CMK (cell line): ENCODE data around the gene FAM234B.
A peak's percentile ranks its signal among the peaks of the same experiment; 100 is the strongest.
"Not testable (repeated sequence)": the region's sequence is repeated elsewhere in the genome, so short reads cannot be mapped to it uniquely, and the experiment has no call there.

Experiments
- DNase-seq: peaks from one replicate; pipeline ENCODE4 v3.0.0-alpha.2; 2010; ENCODE audit warnings: low read depth

The FAM234B gene

DNA sequence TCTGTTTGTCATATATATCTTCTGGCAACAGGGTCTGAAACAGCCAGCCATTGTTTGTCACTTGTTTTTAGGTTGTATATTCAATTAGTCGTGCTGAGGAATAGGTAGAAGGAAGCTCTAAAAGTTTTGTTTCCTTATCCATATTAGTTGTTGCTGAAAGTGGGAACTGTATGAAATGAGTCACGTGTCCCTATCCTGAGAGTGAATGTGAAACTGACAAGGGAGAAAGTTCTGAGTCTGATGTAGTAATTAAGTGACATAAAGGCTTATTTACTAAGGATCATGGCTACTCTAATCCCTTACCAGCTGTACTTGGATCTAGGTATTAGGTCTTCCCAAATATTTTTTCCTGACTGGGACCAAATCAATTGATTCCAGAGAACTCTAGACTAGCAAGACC lies 16.4 kb downstream of the FAM234B start:
- DNase-seq = no peak

DNA sequence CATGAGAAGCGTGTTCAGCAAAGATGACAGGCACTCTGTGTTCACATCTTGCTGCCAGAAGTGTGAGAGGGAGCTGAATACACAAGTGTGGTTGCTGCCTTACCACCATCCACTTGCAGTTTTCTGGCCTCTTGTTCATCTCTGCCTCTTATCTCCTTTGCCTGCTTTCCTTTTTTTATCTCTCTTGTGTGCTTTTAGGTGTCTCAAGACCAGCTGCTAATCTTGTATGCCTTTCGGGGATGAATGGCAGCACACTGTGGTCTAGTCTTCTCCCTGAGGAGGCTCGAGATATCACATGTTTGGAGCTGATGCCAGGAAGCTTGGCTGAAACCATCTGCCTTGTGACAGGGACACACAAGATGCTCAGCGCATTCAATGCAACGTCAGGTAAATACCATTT lies 17.2 kb downstream of the FAM234B start:
- DNase-seq = peak; percentile 73

DNA sequence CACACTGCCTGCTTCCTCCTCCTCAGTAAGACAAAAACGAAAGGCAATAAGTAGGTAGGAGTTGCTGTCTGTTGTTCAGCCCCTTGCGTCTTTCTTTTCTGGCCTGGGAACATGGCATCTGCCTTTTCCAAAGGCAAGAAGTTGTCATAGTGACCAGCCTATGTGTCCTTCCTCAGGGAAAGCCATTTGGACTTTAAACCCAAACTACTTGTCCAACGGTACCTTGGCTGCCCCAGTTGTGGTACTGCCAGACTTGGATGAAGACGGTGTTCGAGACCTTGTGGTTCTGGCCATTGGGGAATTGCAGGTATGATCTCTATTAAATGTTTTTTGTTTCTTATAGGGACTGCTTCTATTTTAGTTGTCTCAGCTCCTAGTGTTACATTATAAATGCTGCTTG lies 18.5 kb downstream of the FAM234B start:
- no peak for DNase-seq

DNA sequence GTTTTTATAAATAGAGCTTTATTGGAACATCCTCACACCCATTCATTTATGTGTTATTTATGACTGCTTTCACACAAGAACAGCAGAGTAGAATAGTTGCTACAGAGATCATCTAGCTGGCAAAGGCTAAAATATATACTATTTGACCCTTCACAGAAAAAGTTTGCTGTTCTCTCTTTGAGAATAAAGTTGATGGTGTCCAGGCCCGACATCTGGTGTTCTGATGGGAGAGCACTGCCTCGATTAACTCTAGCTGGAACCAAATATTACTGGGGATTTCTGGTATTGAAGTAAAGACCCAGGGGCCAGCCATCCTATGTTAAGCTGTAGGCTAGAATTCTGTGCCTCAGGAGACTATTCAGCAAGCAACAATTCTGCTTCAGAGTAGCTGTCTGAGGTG lies 21.8 kb downstream of the FAM234B start:
- DNase-seq = no peak

DNA sequence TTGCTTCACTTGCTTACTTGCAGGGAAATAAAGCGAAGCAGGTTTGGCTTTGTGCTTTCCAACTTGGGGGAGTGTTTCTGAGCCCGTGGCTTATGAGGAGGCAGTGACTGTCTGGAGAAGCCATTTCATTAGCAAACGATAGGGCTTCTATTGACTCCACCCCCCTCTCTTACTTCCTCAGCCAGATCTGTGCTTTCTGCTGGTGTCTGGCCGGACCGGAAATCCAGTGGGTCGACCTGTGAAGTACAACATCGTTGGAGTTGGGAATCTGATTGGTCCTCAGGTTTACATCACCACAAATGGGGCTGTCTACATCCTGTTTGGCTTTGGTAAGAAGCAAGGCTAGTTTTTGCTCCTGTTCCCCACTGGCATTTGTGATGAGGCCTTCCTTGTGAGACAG lies 22.3 kb downstream of the FAM234B start:
- DNase-seq = no peak

DNA sequence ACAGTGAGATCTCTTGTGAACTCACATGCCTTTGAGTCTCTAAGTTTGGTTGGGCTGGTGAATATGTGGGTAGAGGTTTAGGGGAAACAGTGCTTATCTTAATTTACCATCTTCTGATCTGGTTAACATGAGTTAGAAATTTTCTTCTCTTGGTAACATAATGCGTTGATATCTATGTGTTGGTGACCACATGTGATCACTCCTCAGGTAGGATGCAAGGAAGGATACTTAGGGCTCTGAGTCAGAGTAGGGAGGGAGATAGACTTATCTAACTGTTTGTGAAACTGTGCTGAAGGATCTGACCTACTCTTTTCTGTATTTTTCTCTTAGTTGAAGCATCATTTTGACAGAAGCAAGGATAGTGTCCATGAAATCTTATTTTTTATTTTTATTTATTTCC lies 23.1 kb downstream of the FAM234B start:
- no peak for DNase-seq

DNA sequence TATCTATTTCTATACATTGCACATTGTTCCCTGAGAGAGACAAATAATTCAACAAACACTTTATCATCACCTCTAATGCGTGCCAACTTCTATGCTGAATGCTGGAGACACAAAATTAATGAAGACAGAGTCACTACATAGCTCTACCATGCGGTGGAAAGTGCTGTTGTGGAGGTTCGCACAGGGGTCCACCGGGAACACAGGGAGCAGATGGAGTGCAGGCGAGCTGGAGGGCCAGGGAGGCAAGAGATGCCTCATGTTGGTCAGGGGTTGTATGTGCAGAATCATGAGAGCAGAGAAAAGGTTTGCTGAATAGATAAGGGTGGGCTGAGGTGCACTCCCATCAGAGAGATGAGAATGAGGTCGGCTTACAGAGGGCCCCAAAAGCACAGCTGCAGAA lies 25.2 kb downstream of the FAM234B start:
- DNase-seq = no peak

DNA sequence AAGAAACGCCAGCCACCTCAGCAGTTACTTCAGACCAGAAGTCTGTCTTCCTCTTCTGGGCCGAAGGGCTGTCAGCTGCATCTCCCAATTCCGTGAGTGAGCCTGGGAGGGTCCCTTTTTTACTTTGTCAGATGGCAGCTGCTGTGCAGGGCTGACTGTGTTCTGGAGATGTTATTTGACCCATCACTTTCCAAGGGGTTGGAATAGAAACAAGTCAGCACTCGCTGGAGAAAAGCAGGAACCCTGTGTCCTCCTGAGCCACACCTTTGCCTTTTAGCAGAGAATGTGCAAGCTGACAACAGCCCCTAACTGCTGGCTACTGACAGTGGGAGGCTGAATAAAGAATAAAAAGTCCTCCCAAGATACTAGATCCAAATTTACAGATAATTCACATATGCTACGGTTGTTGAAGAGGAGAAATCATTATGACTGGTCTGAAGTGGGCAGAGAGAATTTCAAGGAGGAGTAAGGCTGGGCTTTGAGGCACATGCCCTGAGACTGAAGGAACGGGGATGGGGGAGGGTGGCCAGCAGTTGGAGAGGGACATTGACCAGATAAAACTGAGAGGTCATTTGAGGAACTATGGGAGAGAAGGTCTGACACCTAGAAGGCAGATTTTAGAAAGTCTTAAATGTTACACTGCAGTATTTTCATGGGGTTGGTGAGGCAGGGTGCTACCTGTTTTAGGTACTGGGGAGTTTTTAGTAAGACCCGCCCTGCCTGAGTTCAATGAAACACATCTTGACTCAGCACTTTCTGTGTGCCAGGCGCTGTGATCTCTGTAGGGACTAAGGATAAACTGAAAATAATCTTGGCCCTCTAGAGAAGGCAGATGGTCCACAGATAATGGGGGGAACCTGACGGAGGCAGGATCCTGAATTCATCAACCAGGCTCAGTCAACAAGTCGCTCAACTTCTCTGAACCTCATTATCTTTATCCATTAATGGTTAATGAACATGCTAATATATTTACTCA lies 27.4 kb downstream of the FAM234B start:
- DNase-seq = no peak

DNA sequence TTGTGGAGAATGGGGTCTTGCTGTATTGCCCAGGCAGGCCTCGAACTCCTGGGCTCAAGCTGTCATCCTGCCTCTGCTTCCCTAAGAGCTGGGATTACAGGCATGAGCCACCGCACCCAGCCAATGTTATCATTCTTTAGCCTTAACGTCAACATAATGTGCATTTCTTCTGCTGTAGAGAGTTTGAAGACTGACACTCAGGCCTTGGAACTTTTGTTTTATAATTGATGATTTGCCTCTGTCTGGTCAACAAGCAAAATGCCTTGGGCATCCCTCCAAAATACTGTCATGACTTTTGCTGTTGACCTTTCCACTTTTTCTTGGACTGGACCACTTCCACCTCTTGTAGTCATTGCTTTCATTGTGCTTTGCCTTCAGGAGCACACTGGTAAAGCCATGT lies 29.0 kb downstream of the FAM234B start:
- no peak for DNase-seq

DNA sequence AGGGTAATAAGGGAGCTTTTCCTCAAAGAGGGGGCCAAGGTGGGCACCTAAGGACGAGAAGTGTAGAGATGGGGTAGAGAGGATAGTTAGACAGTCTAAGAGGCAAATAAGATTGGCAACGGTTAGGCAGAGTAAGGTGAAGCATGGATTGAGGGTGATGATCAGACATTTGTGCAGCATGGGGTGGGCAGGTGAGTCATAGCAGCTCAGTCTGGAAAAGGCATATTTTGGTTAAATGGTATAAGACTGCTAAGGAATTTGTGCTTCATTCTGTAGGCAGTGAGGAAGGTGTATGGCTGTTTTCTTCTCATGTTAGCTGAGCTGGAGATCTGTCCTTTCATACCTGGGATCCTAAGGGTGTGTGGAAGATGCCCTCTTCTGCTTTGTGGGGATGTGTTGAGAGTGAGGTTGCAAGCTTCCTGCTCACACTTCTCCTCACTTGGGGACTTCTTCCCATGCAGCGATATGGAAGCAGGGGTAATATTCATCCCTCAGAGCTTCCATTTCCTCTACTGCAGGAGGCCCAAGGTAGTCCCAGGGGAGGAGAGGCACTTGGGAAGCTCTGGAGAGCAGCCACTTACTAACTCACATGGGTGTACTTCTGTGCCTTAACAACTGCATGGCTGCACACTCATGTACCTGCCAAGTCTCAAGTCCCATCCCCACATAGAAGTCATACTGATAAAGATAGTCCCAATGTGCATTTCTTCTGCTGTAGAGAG lies 30.4 kb downstream of the FAM234B start:
- DNase-seq = no peak

DNA sequence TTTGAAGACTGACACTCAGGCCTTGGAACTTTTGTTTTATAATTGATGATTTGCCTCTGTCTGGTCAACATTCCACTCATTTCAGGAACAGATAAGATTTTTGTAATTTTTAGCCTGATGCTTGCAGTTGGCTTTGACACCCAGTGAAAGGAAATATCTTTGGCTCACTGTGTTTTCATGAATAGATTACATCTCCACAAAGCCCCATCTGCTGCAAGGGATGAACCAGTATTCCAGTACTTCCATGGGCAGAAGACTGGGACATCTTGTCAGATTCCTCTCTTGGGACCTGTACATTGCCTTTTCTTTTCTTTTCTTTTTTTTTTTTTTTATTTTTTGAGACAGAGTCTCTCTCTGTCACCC lies 30.9 kb downstream of the FAM234B start:
- DNase-seq = no peak

DNA sequence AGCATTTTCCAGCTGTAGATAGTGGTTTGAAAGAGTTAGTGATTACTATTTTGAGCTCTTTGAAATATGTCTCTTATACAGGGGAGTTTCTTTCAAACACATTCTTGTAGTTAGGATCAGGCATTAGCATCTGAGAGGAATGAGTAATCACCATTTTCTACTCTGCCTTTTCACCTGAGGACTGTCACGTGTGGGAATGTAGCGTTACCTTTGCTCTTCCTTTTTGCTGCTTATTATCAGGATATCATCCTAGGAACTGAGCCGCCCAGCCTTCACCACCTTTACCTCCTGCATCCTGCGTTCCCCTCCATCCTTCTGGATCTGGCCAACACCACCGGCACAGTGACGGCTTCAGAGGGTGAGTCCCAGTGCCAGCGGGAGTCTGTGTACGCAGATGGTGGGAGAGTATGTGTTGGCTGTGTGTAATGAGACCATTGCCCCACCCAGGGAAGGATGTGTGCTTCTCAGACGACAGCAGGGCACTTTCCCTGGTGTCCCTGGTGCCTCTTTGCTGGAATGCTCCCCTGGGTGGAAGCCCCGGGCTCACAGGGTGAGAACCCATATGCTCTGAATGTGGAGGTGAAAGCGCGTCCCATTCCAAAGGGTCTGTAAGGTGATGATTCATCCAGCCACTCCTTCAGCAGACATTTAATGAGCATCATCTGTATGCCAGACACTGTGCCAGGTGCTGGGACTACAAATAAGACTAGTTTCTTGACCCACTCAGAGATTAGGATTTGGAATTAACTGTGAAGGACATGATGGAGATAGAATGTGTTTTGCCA lies 31.8 kb downstream of the FAM234B start:
- no peak for DNase-seq

DNA sequence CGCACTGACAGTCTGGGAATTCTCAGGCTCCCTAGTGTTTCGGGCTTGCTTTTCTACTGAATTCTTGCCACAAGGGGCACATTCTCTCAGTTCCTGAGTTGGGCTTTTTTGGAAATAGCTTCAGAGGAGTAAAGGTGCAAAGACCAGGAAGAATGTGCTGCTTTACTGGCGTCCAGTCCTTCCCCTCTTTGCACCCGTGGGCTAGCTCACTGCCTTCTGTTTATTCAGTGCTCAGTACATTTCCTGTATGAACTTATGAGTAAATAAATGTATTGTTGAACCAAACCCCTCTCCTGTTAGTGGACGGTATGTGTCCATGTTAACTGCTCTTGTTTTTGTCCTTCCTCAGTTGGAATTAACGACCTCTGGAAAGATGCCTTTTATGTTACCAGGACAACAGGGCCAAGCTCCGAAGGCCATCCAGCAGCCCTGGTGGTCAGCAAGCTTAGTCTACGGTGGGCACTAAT lies 35.3 kb downstream of the FAM234B start:
- DNase-seq = no peak

DNA sequence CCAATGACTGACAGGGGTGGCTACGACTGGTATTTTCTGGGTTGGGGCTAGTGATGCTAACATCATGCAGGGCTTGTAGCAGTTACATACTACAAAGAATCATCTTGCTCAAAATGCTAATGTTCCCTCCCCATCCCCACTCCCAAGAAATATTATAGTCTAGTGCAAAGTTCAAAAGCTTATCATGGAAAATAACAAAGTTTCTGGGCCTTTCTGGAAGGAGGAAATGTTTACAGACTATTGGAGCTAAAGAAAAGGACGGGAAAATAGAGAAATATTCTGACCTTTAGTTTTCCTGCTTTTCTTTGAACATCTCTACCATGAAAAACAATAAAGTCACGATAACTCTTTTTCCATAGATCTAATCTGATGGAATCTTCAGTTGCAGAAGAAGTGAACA lies 36.1 kb downstream of the FAM234B start:
- no peak for DNase-seq

DNA sequence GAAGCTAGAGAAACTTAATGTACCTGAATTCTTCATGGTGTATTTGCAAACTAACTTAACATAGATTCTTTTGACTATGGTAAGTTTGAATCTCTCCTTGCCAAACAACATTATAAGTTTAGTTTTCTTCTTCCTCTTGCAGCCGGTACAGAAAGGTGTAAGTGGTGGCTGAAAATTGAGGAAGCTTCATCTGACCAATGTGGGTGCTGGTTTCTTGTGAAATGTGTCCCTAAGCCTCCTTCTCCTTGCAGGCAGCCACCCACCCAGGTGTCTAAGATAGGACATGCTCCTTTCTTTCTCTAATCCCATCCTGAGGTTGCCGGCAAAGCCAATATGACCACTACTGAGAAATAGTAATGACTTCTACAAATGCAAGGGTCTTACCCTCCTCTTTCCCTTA lies 38.7 kb downstream of the FAM234B start:
- DNase-seq = no peak

DNA sequence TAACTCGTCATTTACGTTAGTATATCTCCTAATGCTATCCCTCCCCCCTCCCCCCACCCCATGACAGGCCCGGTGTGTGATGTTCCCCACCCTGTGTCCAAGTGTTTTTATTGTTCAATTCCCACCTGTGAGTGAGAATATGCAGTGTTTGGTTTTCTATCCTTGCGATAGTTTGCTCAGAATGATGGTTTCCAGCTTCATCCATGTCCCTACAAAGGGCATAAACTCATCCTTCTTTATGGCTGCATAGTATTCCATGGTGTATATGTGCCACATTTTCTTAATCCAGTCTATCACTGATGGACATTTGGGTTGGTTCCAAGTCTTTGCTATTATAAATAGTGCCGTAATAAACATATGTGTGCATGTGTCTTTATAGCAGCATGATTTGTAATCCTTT lies 39.5 kb downstream of the FAM234B start:
- DNase-seq = not testable (repeated sequence)

DNA sequence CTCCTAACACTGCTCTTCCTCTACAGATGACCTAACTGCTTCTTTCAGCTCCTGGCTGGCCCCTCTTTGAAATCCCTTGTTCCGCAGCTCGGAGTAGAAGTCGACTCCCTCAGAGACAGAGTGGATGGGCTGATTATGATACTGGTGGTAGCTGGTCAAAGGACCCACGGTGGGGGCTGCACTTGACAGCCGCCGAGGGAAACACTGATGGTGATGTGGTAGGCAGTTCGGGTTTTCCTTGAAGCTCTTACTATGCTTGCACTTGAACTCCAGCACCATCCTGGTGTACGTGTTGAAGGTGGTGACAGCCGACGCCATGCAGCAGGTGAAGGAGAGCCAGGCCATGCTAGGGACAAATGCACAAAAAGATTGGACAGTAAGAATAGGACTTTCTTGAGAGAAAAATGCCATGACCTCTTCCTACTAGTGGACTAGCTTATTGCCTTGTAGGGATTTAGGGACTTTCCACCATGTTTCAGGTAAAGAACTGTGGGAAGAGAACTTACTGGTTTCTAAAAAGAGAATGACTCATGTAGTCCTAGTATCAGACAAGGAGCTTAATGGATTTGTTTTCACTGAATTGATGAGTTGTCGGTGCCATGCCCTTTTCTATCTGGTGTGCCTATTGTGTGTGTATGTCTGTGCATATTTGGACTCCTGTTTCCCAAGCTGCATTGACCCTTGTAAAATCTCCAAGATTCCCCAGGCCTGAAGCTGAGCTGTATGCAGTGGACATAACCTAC lies 40.9 kb downstream of the FAM234B start:
- no peak for DNase-seq

DNA sequence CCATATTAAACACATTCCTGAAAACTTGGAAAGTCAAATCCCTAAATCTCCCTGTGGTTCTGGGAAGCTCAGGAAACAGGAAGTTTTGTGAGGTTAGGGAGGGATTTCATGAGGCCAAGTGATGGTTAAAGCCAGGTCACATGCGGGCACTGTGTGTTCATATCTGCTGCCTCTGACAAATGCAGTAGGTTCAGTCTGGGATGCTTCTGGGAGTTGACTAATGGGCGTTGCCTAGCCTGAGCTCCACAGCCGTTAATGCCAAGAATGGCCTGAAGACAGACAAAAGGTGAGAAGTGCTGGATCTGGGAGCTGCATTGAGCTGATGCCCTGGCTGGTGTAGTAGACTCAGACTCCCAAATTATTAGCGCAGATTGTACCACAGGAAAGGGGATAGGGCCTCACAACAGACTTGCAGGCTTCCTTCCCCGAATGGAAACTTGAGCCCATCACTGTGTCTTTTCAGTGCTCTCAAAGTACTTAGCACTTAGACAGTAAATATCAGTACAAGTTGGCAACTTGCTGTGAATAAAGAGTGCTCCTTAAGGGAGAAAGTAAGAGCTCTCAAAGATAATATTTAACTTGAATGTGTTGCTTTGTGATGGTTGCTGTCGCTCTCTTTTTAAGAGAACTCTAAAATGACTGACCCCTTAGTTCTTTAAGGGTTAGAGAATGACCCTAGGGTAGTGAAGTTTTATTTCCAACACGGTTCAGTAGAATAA lies 41.9 kb downstream of the FAM234B start:
- no peak for DNase-seq

DNA sequence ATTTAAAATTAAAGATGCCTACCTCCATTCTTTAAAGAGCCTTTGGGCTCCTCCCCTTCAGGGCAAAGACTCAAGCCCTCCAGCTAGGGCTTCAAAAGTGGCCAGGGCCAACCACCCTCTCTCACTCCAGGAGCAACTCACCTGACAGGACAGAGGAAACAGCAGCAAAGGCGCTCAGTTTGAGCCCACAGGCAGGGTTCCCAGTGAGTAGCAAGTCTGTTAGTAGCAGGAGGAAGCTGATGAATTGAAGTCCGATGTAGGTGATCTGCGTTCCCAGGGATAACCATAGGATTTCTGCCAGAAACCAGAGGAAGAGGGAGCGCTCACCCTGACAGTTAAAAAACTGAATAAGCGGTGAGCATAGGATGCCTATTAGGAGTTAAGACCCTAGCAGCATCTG lies 43.6 kb downstream of the FAM234B start:
- no peak for DNase-seq

DNA sequence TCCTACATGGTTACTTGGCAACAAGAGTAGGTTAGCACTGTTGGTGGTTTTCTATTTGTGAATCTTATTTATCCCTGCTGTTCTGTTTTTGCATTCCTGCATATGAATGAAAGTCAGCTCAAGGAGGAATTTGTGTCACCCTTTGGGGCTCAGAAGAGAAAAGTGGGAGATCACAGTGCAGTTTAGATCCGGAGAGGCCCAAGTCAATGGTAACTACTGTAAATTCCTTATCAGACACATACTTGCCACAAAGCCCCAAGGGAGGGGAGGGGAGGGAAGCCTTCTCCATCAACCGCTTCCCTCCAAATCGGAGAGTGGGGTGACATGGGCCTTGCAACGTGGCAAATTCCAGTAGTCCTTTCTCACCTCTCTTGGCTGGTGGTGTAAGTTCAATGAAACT lies 44.3 kb downstream of the FAM234B start:
- no peak for DNase-seq

DNA sequence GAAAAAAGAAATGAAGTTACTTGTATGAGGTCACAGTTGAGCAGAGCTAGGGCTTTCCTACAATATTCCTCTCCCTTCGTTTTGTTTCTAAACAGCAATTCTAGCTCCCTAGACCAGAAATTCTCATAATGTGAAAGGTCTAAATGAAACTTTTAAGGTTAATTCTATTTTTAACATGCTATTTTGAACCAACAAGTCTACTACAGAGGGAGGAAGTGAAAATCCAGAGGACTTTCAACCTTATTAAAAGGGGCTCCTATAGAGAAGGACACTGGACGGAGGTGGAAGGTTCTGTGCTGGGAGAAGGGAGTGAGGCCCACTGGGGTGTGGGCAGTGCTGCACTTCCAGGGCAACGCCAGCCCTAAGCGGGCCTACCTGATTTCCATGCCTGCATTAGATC lies 45.9 kb downstream of the FAM234B start:
- DNase-seq = no peak
